Left lung (tissue), 10 donors: Measurements from ENCODE around the gene GNPTG. TPM values are rescaled to one million over a fixed set of nuclear protein-coding genes. Genes with fewer than 3 reads are reported as not detected.

Experiments
- ATAC-seq: fragments of 200-7000 bp; cut with Tn5 transposase; one replicate; pipeline ENCODE4 v1.9.1; 2020; ENCODE audit warnings: moderate library complexity
- DNase-seq, 4 donors: peaks; one replicate each; pipeline ENCODE4 v3.0.0-alpha.2; 2013 to 2020
- H3K27ac ChIP-seq, 2 donors: fragments of 200-600 bp; sonication (generic) in 1 of 2; one replicate each; pipeline versions ENCODE4 v1.5.0 to v1.8.0; 2020 to 2021
- H3K27me3 ChIP-seq, 2 donors: fragments of 200-600 bp; sonication (generic) in 1 of 2; one replicate each; pipeline versions ENCODE4 v1.5.0 to v1.8.0; 2020 to 2021
- H3K36me3 ChIP-seq, 2 donors: fragments of 200-600 bp; sonication (generic) in 1 of 2; one replicate each; pipeline versions ENCODE4 v1.5.0 to v1.8.0; 2020 to 2021
- H3K4me1 ChIP-seq, 2 donors: fragments of 200-600 bp; one replicate each; pipeline ENCODE4 v1.8.0; 2021
- H3K4me3 ChIP-seq, 2 donors: fragments of 200-600 bp; sonication (generic) in 1 of 2; one replicate each; pipeline versions ENCODE4 v1.5.0 to v1.8.0; 2020 to 2021; ENCODE audit warnings: mild to moderate bottlenecking in 1 of 2
- H3K9me3 ChIP-seq, 2 donors: fragments of 200-600 bp; sonication (generic) in 1 of 2; one replicate each; pipeline versions ENCODE4 v1.5.0 to v1.8.0; 2020 to 2021
- intact Hi-C, 2 donors: fragments of 100-400 bp; cut with DNase I; formaldehyde crosslinking; loops; one replicate each; pipeline versions ENCODE4 v1.11.2 to v1.14.2; 2022
- polyA plus RNA-seq, 6 donors: library from polyadenylated mRNA; unstranded; fragments of 120-200 nt; gene quantifications; one replicate each; pipeline ENCODE4 v1.2.1, GENCODE V29; 2013; ENCODE audit not compliant: insufficient read length in 6 of 6
- total RNA-seq, 2 donors: library from RNA; stranded (reverse); fragmentation: NEBNext Ultra II Directional; extraction: Animal tissue kit (Norgen Biotek cat#: 25700); gene quantifications; one replicate each; pipeline ENCODE4 v1.2.1, GENCODE V29; 2021
- TF ChIP-seq, protein P1 (sequence below), 2 donors: fragments of 200-600 bp; sonication (generic) in 1 of 2; IDR thresholded peaks; one replicate each; pipeline versions ENCODE4 v1.5.0 to v1.8.0; 2021; ENCODE audit warnings: antibody characterized with exemption in 2 of 2
- donor health status: DM: no; HTN: yes; CAD: no.
- donor health status: DM: no; HTN: no; CAD: no.

Gene GNPTG
- total and polyA plus RNA-seq, 8 donors, result 32.0 to 97.4 (median 49.4) TPM

DNA sequence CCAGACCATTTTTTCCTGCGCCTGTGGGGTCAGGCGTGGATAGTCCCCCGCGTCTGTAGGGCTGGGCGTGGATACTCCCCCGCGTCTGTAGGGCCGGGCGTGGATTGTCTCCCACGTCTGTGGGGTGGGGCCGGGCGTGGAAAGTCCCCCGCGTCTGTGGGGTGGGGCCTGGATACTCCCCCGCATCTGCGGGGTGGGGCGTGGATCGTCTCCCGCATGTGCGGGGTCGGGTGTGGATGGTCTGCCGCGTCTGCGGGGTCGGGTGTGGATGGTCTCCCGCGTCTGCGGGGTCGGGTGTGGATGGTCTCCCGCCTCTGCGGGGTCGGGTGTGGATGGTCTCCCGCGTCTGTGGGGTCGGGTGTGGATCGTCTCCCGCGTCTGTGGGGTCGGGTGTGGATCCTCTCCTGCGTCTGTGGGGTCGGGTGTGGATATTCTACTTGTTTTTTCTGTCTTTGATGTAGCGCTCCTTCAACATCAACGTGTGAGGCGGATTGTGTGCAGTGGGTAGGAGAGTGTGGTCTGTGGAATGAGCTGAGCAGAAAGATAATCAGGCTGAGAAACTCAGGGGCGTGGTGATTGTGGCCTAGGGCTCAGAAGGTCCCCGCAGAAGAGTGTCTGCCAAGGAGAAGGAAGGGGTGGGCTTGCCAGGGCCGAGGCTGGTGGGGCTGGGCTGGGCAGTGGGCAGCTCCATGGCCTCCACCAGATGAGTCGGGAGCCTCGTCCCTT is 3.2 kb downstream of the GNPTG start:
- Histone ChIP-seq H3K27ac (no peak overlapping the region), H3K9me3 (no peaks in the 10 kb centered on the region), H3K4me1 (peaks cover 8 to 38% of the 10 kb centered on the region in 2 donors), H3K27me3 (no peaks in the 10 kb centered on the region), H3K4me3 (no peak overlapping the region), H3K36me3 (peaks cover 0 to 11% of the 10 kb centered on the region in 2 donors)
- TF ChIP-seq, protein P1, sequence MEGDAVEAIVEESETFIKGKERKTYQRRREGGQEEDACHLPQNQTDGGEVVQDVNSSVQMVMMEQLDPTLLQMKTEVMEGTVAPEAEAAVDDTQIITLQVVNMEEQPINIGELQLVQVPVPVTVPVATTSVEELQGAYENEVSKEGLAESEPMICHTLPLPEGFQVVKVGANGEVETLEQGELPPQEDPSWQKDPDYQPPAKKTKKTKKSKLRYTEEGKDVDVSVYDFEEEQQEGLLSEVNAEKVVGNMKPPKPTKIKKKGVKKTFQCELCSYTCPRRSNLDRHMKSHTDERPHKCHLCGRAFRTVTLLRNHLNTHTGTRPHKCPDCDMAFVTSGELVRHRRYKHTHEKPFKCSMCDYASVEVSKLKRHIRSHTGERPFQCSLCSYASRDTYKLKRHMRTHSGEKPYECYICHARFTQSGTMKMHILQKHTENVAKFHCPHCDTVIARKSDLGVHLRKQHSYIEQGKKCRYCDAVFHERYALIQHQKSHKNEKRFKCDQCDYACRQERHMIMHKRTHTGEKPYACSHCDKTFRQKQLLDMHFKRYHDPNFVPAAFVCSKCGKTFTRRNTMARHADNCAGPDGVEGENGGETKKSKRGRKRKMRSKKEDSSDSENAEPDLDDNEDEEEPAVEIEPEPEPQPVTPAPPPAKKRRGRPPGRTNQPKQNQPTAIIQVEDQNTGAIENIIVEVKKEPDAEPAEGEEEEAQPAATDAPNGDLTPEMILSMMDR (IDR thresholded peaks at IDR 0.05), result no peak
- intact Hi-C loops, result no loop called here
- DNase-seq (no peak), ATAC-seq (no peak)

DNA sequence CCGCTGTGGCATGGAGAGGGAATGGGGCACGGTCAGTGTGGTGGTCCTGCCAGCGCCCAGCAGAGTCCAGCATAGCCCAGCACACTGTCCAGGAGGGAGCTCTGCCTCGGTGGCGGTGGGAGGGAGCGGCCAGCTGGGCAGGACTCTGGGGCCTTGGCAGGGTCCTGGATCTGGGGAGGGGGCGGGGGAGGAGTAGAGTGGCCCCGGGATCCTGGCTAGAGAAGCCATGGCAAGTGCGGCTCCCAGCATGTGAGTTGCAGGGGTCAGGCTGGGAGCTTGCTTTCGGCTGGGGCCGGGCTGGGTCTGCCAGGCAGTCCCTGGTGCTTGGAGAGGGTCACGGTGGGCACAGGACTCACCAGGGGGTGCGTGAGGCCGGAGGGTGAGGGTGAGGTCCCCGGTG is 3.9 kb downstream of the GNPTG start:
- Histone ChIP-seq H3K27ac (no peak overlapping the region), H3K27me3 (no peaks in the 10 kb centered on the region), H3K9me3 (no peaks in the 10 kb centered on the region), H3K36me3 (peaks cover 0 to 11% of the 10 kb centered on the region in 2 donors), H3K4me1 (peaks cover 8 to 32% of the 10 kb centered on the region in 2 donors), H3K4me3 (no peak overlapping the region)
- intact Hi-C loops, result no loop called here
- no peak for DNase-seq
- ATAC-seq, result no peak
- TF ChIP-seq, protein P1 (IDR thresholded peaks at IDR 0.05), result no peak

DNA sequence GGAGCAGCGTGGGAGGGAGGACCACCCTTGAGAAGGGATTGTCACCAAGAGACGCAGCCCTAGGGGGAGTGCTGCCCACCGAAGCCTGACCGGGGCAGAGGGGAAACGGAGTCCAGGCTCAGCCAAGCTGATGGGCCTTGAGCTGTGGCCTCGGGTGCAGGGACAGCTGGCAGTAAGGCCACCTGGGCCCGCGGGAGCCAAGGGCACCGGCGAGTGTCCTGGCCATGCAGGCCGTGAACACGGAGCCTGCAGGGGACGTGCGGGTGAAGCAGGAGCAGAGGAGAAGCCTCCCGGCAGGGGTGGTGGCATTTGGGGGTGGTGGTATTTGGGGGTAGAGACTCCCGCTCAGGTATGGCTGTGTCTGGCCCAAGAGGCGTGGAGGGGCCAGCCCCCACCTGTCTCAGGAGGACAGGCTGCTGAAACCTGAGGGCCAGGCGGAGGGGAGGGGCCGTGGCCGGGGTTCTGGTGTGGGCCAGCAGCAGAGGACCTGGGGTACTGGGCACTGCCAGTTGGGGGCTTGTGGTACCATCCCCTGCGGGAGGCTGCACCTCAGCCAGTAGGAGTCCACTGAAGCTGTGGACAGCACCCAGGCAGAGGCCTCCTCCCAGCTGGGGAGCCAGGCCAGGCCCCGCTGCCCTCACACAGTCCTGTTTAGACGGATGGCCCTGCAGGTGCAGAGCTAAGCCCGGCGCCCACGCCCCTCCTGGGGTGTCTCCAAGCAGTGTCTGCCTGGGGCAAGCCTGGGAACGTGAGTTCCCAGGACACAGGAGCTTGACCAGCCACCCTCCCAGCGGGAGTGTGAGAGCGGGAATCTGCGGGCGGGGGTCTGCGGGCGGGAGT is 4.5 kb downstream of the GNPTG start:
- TF ChIP-seq, protein P1 (IDR thresholded peaks at IDR 0.05), result no peak
- Histone ChIP-seq H3K27ac (no peak overlapping the region), H3K4me1 (peaks cover 5 to 25% of the 10 kb centered on the region in 2 donors), H3K9me3 (no peaks in the 10 kb centered on the region), H3K36me3 (peaks cover 0 to 17% of the 10 kb centered on the region in 2 donors), H3K4me3 (no peak overlapping the region), H3K27me3 (no peaks in the 10 kb centered on the region)
- DNase-seq, result no peak
- ATAC-seq, result no peak
- intact Hi-C loops, result no loop called here

DNA sequence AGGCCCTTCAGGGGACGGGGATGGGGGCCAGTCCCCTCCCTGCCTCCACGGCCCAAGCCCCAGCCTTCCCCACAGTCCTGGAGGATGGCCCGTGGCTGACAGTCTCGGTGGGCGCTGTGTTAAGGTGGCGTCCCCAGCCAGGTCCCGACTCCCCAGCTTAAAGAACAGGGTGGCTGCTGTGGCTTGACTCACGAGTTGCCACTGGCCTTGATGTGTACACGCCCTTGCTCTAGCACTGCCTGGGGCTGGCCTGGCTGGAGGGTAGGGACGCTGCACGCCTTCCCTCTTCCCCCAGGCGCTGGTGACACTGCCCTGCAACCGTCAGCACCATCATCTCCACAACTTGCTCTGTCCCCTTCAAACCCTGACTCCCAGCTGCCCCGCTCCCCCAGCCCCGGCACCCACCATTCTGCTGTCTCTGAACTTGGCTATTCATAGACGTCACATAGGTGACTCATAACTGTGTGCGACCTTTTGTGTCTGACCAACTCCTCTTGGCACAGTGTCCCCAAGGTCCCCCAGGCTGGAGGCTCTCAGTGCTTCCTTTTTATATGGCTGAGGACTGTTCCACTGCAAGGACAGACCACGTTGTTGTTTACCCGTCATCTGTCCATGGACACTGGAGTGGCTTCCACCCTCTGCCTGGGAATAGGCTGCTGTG is 6.3 kb downstream of the GNPTG start:
- TF ChIP-seq, protein P1 (IDR thresholded peaks at IDR 0.05), result no peak
- ATAC-seq, result no peak
- intact Hi-C loops, result no loop called here

More for the DNA sequence above, 6.3 kb downstream of the GNPTG start:
- peak in 1 of 4 donors; percentile 62 for DNase-seq
- H3K9me3 ChIP-seq, result no peaks in the 10 kb centered on the region
- no peak overlapping the region for H3K4me3 ChIP-seq
- H3K27ac ChIP-seq, result no peak overlapping the region
- H3K4me1 ChIP-seq, result peaks cover 5 to 16% of the 10 kb centered on the region in 2 donors
- no peaks in the 10 kb centered on the region for H3K27me3 ChIP-seq
- H3K36me3 ChIP-seq, result peaks cover 0 to 34% of the 10 kb centered on the region in 2 donors
